HepG2 (cell line): ENCODE measurements around the gene CLDN22. TPM values are rescaled to one million over a fixed set of nuclear protein-coding genes. Genes with fewer than 3 reads are reported as not detected.

ENCODE experiments used
- ATAC-seq: fragments of 200-7000 bp; cut with Tn5 transposase; 3 replicates; pipeline ENCODE4 v1.9.1; 2020; ENCODE audit warnings: mild to moderate bottlenecking, moderate library complexity
- BruUV-seq: library from RNA; stranded (reverse); fragments of 400-500 nt; replicated peaks from 2 replicates; lab custom pipeline; 2021; lab: Mats Ljungman, UMichigan
- CTCF ChIA-PET: fragments of 300-600 bp; formaldehyde crosslinking; extraction: SDS; loops from one replicate; lab custom pipeline; 2021; ENCODE audit warnings: low total read pairs, inconsistent platforms, low intra/inter-chr PET ratio; lab: Yijun Ruan, JAX
- POLR2A ChIA-PET: fragments of 350-600 bp; sonication (Branson Sonifier 250); formaldehyde crosslinking; loops from one replicate; lab custom pipeline; 2020; ENCODE audit warnings: antibody characterized with exemption, inconsistent platforms; lab: Yijun Ruan, JAX
- DNase-seq: peaks from one replicate; pipeline ENCODE4 v3.0.0-alpha.2; 2015; ENCODE audit warnings: low spot score
- FAIRE-seq: peaks from 3 replicates; lab custom pipeline; 2011; peaks lifted over from hg19 to GRCh38; lab: Jason Lieb, UNC
- H2AFZ ChIP-seq: one replicate; pipeline ENCODE4 v1.6.1; 2011; ENCODE audit warnings: low read length, inconsistent platforms
- H3K27ac ChIP-seq: fragments of 300-600 bp; 3 replicates; pipeline ENCODE4 v1.8.0; 2011; ENCODE audit warnings: mixed run types, mild to moderate bottlenecking, mixed read lengths, low read length, inconsistent platforms; ENCODE audit not compliant: insufficient read depth; ENCODE audit errors: extremely low read length
- H3K27me3 ChIP-seq, 2 experiments: fragments of 200-600 bp in 1 of 2; 2 replicates in 1 of 2; 3 replicates in 1 of 2; pipeline versions ENCODE4 v1.6.0 to v1.8.0; 2011; ENCODE audit warnings: low read length in 2 of 2, mild to moderate bottlenecking in 2 of 2, moderate library complexity in 2 of 2, inconsistent platforms in 1 of 2; ENCODE audit not compliant: insufficient read depth in 2 of 2, control insufficient read depth in 1 of 2
- H3K36me3 ChIP-seq, 2 experiments: fragments of 200-600 bp in 1 of 2; replicated peaks in 1 of 2; 2 replicates in 1 of 2; 3 replicates in 1 of 2; pipeline versions ENCODE4 v1.5.1 to v1.8.0; 2011; ENCODE audit warnings: low read length in 2 of 2, inconsistent platforms in 1 of 2; ENCODE audit not compliant: insufficient read depth in 2 of 2, control insufficient read depth in 1 of 2
- H3K4me1 ChIP-seq: 2 replicates; pipeline ENCODE4 v1.5.1; 2012; ENCODE audit warnings: low read length, inconsistent platforms; ENCODE audit not compliant: insufficient read depth
- H3K4me2 ChIP-seq: 2 replicates; pipeline ENCODE4 v1.6.0; 2011; ENCODE audit warnings: low read depth, low read length, inconsistent platforms
- H3K4me3 ChIP-seq, 3 experiments: fragments of 200-600 bp in 1 of 3; sonication (generic), shearing (Covaris generic) in 1 of 3; replicated peaks in 1 of 3; 2 replicates each; pipeline ENCODE4 v1.5.1; 2011 to 2016; ENCODE audit warnings: low read length in 3 of 3, inconsistent platforms in 2 of 3, low read depth in 2 of 3, mild to moderate bottlenecking in 2 of 3, control low read depth in 1 of 3, mixed read lengths in 1 of 3; ENCODE audit not compliant: insufficient read depth in 1 of 3
- H3K79me2 ChIP-seq: one replicate; pipeline ENCODE4 v1.6.1; 2011; ENCODE audit warnings: low read length, inconsistent platforms; ENCODE audit not compliant: insufficient read depth
- H3K9ac ChIP-seq: 2 replicates; pipeline ENCODE4 v1.6.0; 2011; ENCODE audit warnings: mild to moderate bottlenecking, low read depth, low read length, inconsistent platforms; ENCODE audit not compliant: insufficient read depth
- H3K9me3 ChIP-seq: 2 replicates; pipeline ENCODE4 v1.5.1; 2012; ENCODE audit warnings: mild to moderate bottlenecking, low read length
- H4K20me1 ChIP-seq: 2 replicates; pipeline ENCODE4 v1.6.0; 2011; ENCODE audit warnings: inconsistent platforms, mild to moderate bottlenecking, low read length, moderate library complexity; ENCODE audit not compliant: insufficient read depth
- ATF7-NPFF ChIP-seq: sonication (generic); formaldehyde crosslinking; IDR thresholded peaks from 2 replicates; pipeline ENCODE4 v1.8.1; 2023; ENCODE audit warnings: mild to moderate bottlenecking, low read depth, missing genetic modification reagents, moderate library complexity
- FIP1L1 ChIP-seq: fragments of 200-400 bp; formaldehyde crosslinking; IDR thresholded peaks from 2 replicates; pipeline ENCODE4 v1.6.1; 2018; ENCODE audit warnings: low read depth, mild to moderate bottlenecking, low read length, moderate library complexity, borderline replicate concordance; ENCODE audit not compliant: insufficient read depth
- HMG20A ChIP-seq: IDR thresholded peaks from 2 replicates; pipeline ENCODE4 v1.6.1; 2016; ENCODE audit warnings: borderline replicate concordance
- HMGA1 ChIP-seq: sonication (generic); formaldehyde crosslinking; conservative IDR thresholded peaks from 2 replicates; pipeline ENCODE4 v1.4.0; 2020; ENCODE audit warnings: missing genetic modification reagents
- MNT ChIP-seq: fragments of 450-650 bp; IDR thresholded peaks from 2 replicates; pipeline ENCODE4 v1.6.1; 2016
- NCOR1 ChIP-seq: fragments of 200-600 bp; sonication (generic); IDR thresholded peaks from 2 replicates; pipeline ENCODE4 v1.7.0; 2017; ENCODE audit warnings: antibody characterized with exemption, low read length, borderline replicate concordance
- PPARG ChIP-seq: conservative IDR thresholded peaks from 2 replicates; pipeline ENCODE4 v1.6.1; 2016; ENCODE audit warnings: missing biosample characterization, missing genetic modification reagents
- TBP ChIP-seq: sonication (generic); formaldehyde crosslinking; IDR thresholded peaks from 2 replicates; pipeline ENCODE4 v1.5.0; 2020; ENCODE audit warnings: missing genetic modification reagents
- ZNF275 ChIP-seq: sonication (generic); formaldehyde crosslinking; IDR thresholded peaks from 2 replicates; pipeline ENCODE4 v1.8.0; 2022; ENCODE audit warnings: missing genetic modification reagents, mild to moderate bottlenecking, inconsistent platforms, borderline replicate concordance
- ZNF326 ChIP-seq: sonication (generic); formaldehyde crosslinking; IDR thresholded peaks from 2 replicates; pipeline ENCODE4 v1.4.0; 2020; ENCODE audit warnings: missing genetic modification reagents, borderline replicate concordance
- ZNF616 ChIP-seq: sonication (generic); formaldehyde crosslinking; IDR thresholded peaks from 2 replicates; pipeline ENCODE4 v1.5.0; 2020; ENCODE audit warnings: low read depth, mild to moderate bottlenecking, missing genetic modification reagents
- ZNF652 ChIP-seq: IDR thresholded peaks from 2 replicates; pipeline ENCODE4 v1.6.1; 2016; ENCODE audit warnings: low read depth, borderline replicate concordance
- ZNF740 ChIP-seq: sonication (generic); formaldehyde crosslinking; IDR thresholded peaks from 2 replicates; pipeline ENCODE4 v1.4.0; 2020; ENCODE audit warnings: missing genetic modification reagents
- WGBS: methylation state at CpG from one replicate; pipeline ENCODE4 v1.1.6; 2017; ENCODE audit warnings: low lambda C conversion rate; 5-methylcytosine and 5-hydroxymethylcytosine counted together
- in situ Hi-C: cut with HindIII; loops from 2 replicates; pipeline ENCODE4 v1.10.0; 2017; ENCODE audit warnings: low pct_unique_long_range_greater_than_20kb; ENCODE audit not compliant: extremely low pct_ligation_motif_present
- intact Hi-C: fragments of 100-400 bp; cut with micrococcal nuclease; formaldehyde crosslinking; loops from one replicate; pipeline ENCODE4 v1.10.0; 2022; ENCODE audit not compliant: unreplicated experiment
- polyA plus RNA-seq, 8 experiments: library from polyadenylated mRNA; depleted of rRNA in 3 of 8; stranded (reverse) in 7 of 8; unstranded in 1 of 8; fragments of >200 nt; fragmentation: Illumina TruSeq in 4 of 8; extraction: Trizol in 4 of 8; gene quantifications; 2 replicates each; pipeline versions ENCODE4 v1.2.1 to v1.2.3, GENCODE V29; 2011 to 2016; ENCODE audit warnings: low read depth in 4 of 8, missing spikeins in 1 of 8, mixed read lengths in 1 of 8; ENCODE audit not compliant: insufficient read depth in 1 of 8
- total RNA-seq, 5 experiments: library from RNA; depleted of rRNA; stranded (reverse); fragments of >200 nt; fragmentation: Illumina TruSeq; extraction: Trizol; gene quantifications; 2 replicates each; pipeline ENCODE4 v1.2.3, GENCODE V29; 2016; ENCODE audit warnings: low read depth in 1 of 5

CLDN22 gene
- total and polyA plus RNA-seq, 2 of the 13 experiments (the other 11 are each of a cell fraction or from before 2014, with no cell fraction given): 0.07 TPM; not detected in 1

DNA sequence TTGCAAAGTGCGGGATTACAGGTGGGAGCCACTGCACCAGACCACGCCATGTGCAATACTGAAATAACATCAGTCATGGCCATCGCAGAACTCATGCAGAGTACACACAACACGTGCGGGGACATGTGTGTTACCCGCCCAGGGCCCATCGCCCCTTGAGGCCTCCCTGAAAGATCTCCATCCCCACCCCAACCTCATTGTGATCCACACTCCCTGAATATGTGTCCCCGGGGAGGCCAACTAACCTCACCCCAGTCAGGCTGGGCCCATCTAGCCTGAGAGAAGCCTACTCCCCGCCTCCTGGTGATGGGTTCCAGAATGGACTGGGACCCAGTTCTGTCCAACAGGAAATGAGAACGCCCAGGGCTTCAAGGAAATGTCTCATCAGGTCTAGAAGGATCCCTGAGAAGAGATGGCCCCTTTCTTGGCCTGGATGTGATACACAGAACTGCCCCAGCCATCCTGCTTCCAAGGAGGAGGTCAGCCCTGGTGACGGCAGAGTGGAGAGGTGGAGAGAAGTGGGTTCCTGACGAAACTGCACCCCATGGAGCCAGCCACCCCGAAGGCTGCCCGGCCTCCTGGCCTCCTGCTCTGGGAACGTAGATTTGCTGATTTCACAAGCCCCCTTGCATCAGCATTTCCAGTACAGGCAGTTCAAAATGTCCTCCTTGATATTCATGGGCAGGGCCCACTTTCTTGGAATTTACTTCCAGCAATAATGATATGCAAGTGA is 24.6 kb upstream of the CLDN22 start:
- in situ Hi-C loops: no loop called here
- 78% methylated on average over 7 of the region's 15 CpGs for WGBS
- no peak overlapping the region for H3K27ac ChIP-seq
- DNase-seq (no peak), FAIRE-seq (no peak), ATAC-seq (no peak)
- TF ChIP-seq MNT: 0 out of 2 replicates have a peak, but pooled peaks have one; percentile 16
- no peak for TF ChIP-seq PPARG (CRISPR knock-in tag)
- H3K4me1 ChIP-seq: no peaks in the 10 kb centered on the region
- no TSS peak for BruUV-seq
- no peaks in the 10 kb centered on the region for H3K36me3 ChIP-seq
- ChIA-PET CTCF (no interaction called here), POLR2A (no interaction called here)
- no peaks in the 10 kb centered on the region for H4K20me1 ChIP-seq
- no peak overlapping the region for H3K4me3 ChIP-seq
- H3K9me3 ChIP-seq: no peaks in the 10 kb centered on the region
- intact Hi-C loops: no loop called here
- no peak overlapping the region for H2AFZ ChIP-seq
- H3K79me2 ChIP-seq: no peaks in the 10 kb centered on the region
- H3K27me3 ChIP-seq: no peaks in the 10 kb centered on the region
- H3K4me2 ChIP-seq: no peak overlapping the region
- H3K9ac ChIP-seq: no peak overlapping the region

DNA sequence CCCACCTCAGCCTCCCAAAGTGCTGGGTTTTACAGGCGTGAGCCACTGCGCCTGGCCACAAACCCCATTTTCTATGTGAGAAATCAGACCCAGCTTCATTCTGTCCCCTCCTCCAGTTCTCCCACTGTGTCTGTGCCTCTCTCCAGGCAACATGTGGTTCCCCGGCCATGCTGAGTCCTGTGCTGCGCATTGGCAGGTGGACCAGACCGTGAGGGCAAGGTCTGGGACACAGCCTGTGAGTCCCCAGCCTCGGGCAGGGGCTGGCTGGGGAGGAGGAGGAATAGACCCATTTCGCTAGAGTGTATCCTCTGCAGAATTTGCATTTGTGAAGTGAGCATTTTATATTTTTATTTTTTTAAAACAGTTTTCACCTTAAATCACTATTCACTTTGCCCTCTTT is 23.7 kb upstream of the CLDN22 start:
- ATAC-seq: peak; percentile 25; the same call in 2 of the 3 replicates
- Histone ChIP-seq H4K20me1 (no peaks in the 10 kb centered on the region), H2AFZ (no peak overlapping the region), H3K4me3 (no peak overlapping the region), H3K4me2 (no peak overlapping the region), H3K27me3 (no peaks in the 10 kb centered on the region), H3K27ac (no peak overlapping the region), H3K4me1 (no peaks in the 10 kb centered on the region), H3K9me3 (no peaks in the 10 kb centered on the region), H3K36me3 (no peaks in the 10 kb centered on the region), H3K79me2 (no peaks in the 10 kb centered on the region), H3K9ac (no peak overlapping the region)
- TF ChIP-seq FIP1L1: no peak
- TF ChIP-seq ZNF275: no peak
- no peak for TF ChIP-seq ZNF652 (CRISPR knock-in tag)
- TF ChIP-seq HMGA1: no peak
- no peak for TF ChIP-seq TBP (CRISPR knock-in tag)
- no peak for TF ChIP-seq ATF7-NPFF (CRISPR knock-in tag)
- no peak for TF ChIP-seq NCOR1
- no peak for TF ChIP-seq ZNF326 (CRISPR knock-in tag)
- TF ChIP-seq HMG20A (CRISPR knock-in tag): no peak
- TF ChIP-seq ZNF616 (CRISPR knock-in tag): no peak
- no peak for TF ChIP-seq ZNF740 (CRISPR knock-in tag)
- no peak for FAIRE-seq
- in situ Hi-C loops (no loop called here), intact Hi-C loops (no loop called here)
- BruUV-seq: no TSS peak
- DNase-seq: no peak
- POLR2A ChIA-PET: no interaction called here
- WGBS: 33% methylated on average over 7 of the region's 7 CpGs
- CTCF ChIA-PET: no interaction called here
